HepG2 (cell line): Measurements from ENCODE around the gene GALNT10. TPM values are rescaled to one million over a fixed set of nuclear protein-coding genes. Genes with fewer than 3 reads are reported as not detected.

Experiments
- ASH2L ChIP-seq: fragments of 300-600, 200-600 bp; sonication (generic); IDR thresholded peaks from 2 replicates; pipeline ENCODE4 v1.7.0; 2017; ENCODE audit warnings: low read depth, mild to moderate bottlenecking, moderate library complexity, mixed read lengths, low read length; ENCODE audit not compliant: insufficient read length
- ETV6 ChIP-seq: sonication (generic); formaldehyde crosslinking; conservative IDR thresholded peaks from 2 replicates; pipeline ENCODE4 v1.4.0; 2020; ENCODE audit warnings: missing genetic modification reagents
- GATA4 ChIP-seq: sonication (generic); IDR thresholded peaks from 2 replicates; pipeline ENCODE4 v1.6.1; 2016; ENCODE audit warnings: antibody characterized with exemption, low read depth, borderline replicate concordance
- KDM3A ChIP-seq: IDR thresholded peaks from 2 replicates; pipeline ENCODE4 v1.6.1; 2018; ENCODE audit warnings: low read depth, missing compliant biosample characterization
- MIXL1 ChIP-seq: IDR thresholded peaks from 2 replicates; pipeline ENCODE4 v1.6.1; 2016
- NCOA2 ChIP-seq: sonication (generic); formaldehyde crosslinking; IDR thresholded peaks from 2 replicates; pipeline ENCODE4 v1.8.0; 2022; ENCODE audit warnings: inconsistent platforms
- NFKBIZ ChIP-seq: IDR thresholded peaks from 2 replicates; pipeline ENCODE4 v1.6.1; 2018; ENCODE audit warnings: missing genetic modification reagents, missing compliant biosample characterization
- SNRNP70 ChIP-seq: fragments of 200-400 bp; formaldehyde crosslinking; IDR thresholded peaks from 2 replicates; pipeline ENCODE4 v1.6.1; 2017; ENCODE audit warnings: mild to moderate bottlenecking, low read depth, low read length, moderate library complexity
- ZFX ChIP-seq: sonication (generic); formaldehyde crosslinking; IDR thresholded peaks from 2 replicates; pipeline ENCODE4 v1.4.0; 2020; ENCODE audit warnings: mild to moderate bottlenecking, low read depth, missing genetic modification reagents, moderate library complexity
- ZIK1 ChIP-seq: sonication (generic); formaldehyde crosslinking; IDR thresholded peaks from 2 replicates; pipeline ENCODE4 v1.5.0; 2020; ENCODE audit warnings: mild to moderate bottlenecking, low read depth, missing genetic modification reagents, borderline replicate concordance
- ZNF180 ChIP-seq: sonication (generic); formaldehyde crosslinking; IDR thresholded peaks from 2 replicates; pipeline ENCODE4 v1.4.0; 2020; ENCODE audit warnings: low read depth, missing genetic modification reagents, borderline replicate concordance
- ZNF607 ChIP-seq: sonication (generic); formaldehyde crosslinking; IDR thresholded peaks from 2 replicates; pipeline ENCODE4 v1.5.1; 2020; ENCODE audit warnings: missing genetic modification reagents, mild to moderate bottlenecking, borderline replicate concordance
- ZNF678 ChIP-seq: sonication (generic); formaldehyde crosslinking; IDR thresholded peaks from 2 replicates; pipeline ENCODE4 v1.4.0; 2020; ENCODE audit warnings: mild to moderate bottlenecking, missing genetic modification reagents
- polyA plus RNA-seq, 8 experiments: library from polyadenylated mRNA; depleted of rRNA in 3 of 8; stranded (reverse) in 7 of 8; unstranded in 1 of 8; fragments of >200 nt; fragmentation: Illumina TruSeq in 4 of 8; extraction: Trizol in 4 of 8; gene quantifications; 2 replicates each; pipeline versions ENCODE4 v1.2.1 to v1.2.3, GENCODE V29; 2011 to 2016; ENCODE audit warnings: low read depth in 4 of 8, missing spikeins in 1 of 8, mixed read lengths in 1 of 8; ENCODE audit not compliant: insufficient read depth in 1 of 8
- total RNA-seq, 5 experiments: library from RNA; depleted of rRNA; stranded (reverse); fragments of >200 nt; fragmentation: Illumina TruSeq; extraction: Trizol; gene quantifications; 2 replicates each; pipeline ENCODE4 v1.2.3, GENCODE V29; 2016; ENCODE audit warnings: low read depth in 1 of 5
- TF ChIP-seq, protein P1 (sequence below): sonication (generic); formaldehyde crosslinking; IDR thresholded peaks from 2 replicates; pipeline ENCODE4 v1.4.0; 2020; ENCODE audit warnings: missing genetic modification reagents
- TF ChIP-seq, protein P2 (sequence below): sonication (generic); formaldehyde crosslinking; IDR thresholded peaks from 2 replicates; pipeline ENCODE4 v1.4.0; 2020; ENCODE audit warnings: missing genetic modification reagents, mild to moderate bottlenecking, borderline replicate concordance
- TF ChIP-seq, protein P3 (sequence below): sonication (generic); formaldehyde crosslinking; conservative IDR thresholded peaks from 2 replicates; pipeline ENCODE4 v1.8.0; 2022; ENCODE audit warnings: low read depth, missing genetic modification reagents
- TF ChIP-seq, protein P4 (sequence below): sonication (generic); formaldehyde crosslinking; IDR thresholded peaks from 2 replicates; pipeline ENCODE4 v1.4.0; 2020; ENCODE audit warnings: missing genetic modification reagents
- TF ChIP-seq, protein P5 (sequence below): sonication (generic); formaldehyde crosslinking; IDR thresholded peaks from 2 replicates; pipeline ENCODE4 v1.8.1; 2023; ENCODE audit warnings: mild to moderate bottlenecking, inconsistent platforms, moderate library complexity, missing genetic modification reagents, borderline replicate concordance
- TF ChIP-seq, protein P6 (sequence below): sonication (generic); formaldehyde crosslinking; IDR thresholded peaks from 2 replicates; pipeline ENCODE4 v1.5.1; 2020; ENCODE audit warnings: mild to moderate bottlenecking, missing genetic modification reagents, moderate library complexity

Gene GALNT10
- total and polyA plus RNA-seq, 2 of the 13 experiments (the other 11 are each of a cell fraction or from before 2014, with no cell fraction given): 8.1 to 11.2 TPM

DNA sequence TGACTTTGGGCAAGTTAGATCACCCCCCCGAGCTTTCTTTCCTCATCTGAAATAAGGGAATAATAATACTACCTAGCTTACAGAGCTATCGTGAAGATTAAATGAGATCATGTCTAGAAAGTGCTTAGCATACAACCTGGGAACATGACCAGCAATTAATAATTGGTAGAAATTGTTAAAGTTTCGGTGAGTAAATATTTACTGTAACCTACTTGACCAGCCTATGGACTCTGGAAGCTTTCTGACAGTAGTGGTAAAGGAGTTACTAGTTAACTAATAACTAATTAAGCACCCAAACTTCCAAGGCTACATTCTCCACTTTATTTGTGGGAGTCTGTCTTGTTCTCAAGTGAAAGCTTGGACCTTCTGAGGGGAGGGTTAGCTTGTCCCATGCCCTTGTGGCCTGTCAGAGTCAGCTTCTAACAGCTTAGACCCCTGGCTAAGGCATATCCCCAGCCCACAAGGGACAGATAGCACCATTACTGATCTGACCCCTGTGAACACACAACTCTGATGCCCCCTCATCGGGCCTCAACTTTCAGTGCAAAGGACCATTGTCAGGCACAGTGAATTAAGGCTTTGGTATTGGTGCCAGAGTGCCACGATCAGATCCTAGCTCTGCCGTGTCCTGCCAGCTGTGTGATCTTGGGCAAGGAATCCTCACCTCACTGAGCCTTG, 196.6 kb downstream of the GALNT10 start (continued):
- TF ChIP-seq, protein P1, sequence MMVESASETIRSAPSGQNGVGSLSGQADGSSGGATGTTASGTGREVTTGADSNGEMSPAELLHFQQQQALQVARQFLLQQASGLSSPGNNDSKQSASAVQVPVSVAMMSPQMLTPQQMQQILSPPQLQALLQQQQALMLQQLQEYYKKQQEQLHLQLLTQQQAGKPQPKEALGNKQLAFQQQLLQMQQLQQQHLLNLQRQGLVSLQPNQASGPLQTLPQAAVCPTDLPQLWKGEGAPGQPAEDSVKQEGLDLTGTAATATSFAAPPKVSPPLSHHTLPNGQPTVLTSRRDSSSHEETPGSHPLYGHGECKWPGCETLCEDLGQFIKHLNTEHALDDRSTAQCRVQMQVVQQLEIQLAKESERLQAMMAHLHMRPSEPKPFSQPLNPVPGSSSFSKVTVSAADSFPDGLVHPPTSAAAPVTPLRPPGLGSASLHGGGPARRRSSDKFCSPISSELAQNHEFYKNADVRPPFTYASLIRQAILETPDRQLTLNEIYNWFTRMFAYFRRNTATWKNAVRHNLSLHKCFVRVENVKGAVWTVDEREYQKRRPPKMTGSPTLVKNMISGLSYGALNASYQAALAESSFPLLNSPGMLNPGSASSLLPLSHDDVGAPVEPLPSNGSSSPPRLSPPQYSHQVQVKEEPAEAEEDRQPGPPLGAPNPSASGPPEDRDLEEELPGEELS (CRISPR knock-in tag): no peak; the same call in 1 of the 2 replicates
- TF ChIP-seq ZNF607 (CRISPR knock-in tag) (no peak), ASH2L (peak; percentile 62), ZFX (CRISPR knock-in tag) (no peak; the same call in 1 of the 2 replicates), ZIK1 (no peak), NCOA2 (CRISPR knock-in tag) (0 out of 2 replicates have a peak, but pooled peaks have one; percentile 27), KDM3A (CRISPR knock-in tag) (no peak), GATA4 (no peak), NFKBIZ (CRISPR knock-in tag) (no peak), ETV6 (CRISPR knock-in tag) (no peak), MIXL1 (CRISPR knock-in tag) (peak; percentile 60), ZNF180 (CRISPR knock-in tag) (no peak), SNRNP70 (no peak), ZNF678 (CRISPR knock-in tag) (no peak)
- TF ChIP-seq, protein P2, sequence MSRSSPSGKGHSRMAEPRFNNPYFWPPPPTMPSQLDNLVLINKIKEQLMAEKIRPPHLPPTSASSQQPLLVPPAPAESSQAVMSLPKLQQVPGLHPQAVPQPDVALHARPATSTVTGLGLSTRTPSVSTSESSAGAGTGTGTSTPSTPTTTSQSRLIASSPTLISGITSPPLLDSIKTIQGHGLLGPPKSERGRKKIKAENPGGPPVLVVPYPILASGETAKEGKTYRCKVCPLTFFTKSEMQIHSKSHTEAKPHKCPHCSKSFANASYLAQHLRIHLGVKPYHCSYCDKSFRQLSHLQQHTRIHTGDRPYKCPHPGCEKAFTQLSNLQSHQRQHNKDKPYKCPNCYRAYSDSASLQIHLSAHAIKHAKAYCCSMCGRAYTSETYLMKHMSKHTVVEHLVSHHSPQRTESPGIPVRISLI (CRISPR knock-in tag): no peak
- TF ChIP-seq, protein P3, sequence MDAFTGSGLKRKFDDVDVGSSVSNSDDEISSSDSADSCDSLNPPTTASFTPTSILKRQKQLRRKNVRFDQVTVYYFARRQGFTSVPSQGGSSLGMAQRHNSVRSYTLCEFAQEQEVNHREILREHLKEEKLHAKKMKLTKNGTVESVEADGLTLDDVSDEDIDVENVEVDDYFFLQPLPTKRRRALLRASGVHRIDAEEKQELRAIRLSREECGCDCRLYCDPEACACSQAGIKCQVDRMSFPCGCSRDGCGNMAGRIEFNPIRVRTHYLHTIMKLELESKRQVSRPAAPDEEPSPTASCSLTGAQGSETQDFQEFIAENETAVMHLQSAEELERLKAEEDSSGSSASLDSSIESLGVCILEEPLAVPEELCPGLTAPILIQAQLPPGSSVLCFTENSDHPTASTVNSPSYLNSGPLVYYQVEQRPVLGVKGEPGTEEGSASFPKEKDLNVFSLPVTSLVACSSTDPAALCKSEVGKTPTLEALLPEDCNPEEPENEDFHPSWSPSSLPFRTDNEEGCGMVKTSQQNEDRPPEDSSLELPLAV (CRISPR knock-in tag): no peak
- TF ChIP-seq, protein P4, sequence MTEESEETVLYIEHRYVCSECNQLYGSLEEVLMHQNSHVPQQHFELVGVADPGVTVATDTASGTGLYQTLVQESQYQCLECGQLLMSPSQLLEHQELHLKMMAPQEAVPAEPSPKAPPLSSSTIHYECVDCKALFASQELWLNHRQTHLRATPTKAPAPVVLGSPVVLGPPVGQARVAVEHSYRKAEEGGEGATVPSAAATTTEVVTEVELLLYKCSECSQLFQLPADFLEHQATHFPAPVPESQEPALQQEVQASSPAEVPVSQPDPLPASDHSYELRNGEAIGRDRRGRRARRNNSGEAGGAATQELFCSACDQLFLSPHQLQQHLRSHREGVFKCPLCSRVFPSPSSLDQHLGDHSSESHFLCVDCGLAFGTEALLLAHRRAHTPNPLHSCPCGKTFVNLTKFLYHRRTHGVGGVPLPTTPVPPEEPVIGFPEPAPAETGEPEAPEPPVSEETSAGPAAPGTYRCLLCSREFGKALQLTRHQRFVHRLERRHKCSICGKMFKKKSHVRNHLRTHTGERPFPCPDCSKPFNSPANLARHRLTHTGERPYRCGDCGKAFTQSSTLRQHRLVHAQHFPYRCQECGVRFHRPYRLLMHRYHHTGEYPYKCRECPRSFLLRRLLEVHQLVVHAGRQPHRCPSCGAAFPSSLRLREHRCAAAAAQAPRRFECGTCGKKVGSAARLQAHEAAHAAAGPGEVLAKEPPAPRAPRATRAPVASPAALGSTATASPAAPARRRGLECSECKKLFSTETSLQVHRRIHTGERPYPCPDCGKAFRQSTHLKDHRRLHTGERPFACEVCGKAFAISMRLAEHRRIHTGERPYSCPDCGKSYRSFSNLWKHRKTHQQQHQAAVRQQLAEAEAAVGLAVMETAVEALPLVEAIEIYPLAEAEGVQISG (CRISPR knock-in tag): no peak
- TF ChIP-seq, protein P5, sequence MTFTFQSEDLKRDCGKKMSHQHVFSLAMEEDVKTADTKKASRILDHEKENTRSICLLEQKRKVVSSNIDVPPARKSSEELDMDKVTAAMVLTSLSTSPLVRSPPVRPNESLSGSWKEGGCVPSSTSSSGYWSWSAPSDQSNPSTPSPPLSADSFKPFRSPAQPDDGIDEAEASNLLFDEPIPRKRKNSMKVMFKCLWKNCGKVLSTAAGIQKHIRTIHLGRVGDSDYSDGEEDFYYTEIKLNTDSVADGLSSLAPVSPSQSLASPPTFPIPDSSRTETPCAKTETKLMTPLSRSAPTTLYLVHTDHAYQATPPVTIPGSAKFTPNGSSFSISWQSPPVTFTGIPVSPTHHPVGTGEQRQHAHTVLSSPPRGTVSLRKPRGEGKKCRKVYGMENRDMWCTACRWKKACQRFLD (CRISPR knock-in tag): no peak
- TF ChIP-seq, protein P6, sequence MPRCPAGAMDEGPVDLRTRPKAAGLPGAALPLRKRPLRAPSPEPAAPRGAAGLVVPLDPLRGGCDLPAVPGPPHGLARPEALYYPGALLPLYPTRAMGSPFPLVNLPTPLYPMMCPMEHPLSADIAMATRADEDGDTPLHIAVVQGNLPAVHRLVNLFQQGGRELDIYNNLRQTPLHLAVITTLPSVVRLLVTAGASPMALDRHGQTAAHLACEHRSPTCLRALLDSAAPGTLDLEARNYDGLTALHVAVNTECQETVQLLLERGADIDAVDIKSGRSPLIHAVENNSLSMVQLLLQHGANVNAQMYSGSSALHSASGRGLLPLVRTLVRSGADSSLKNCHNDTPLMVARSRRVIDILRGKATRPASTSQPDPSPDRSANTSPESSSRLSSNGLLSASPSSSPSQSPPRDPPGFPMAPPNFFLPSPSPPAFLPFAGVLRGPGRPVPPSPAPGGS (CRISPR knock-in tag): no peak
